Endothelial cell of umbilical vein (primary cell): ENCODE results near the gene CTDP1. TPM values are rescaled to one million over a fixed set of nuclear protein-coding genes. Genes with fewer than 3 reads are reported as not detected.

Experiments
- BruUV-seq: library from RNA; stranded (reverse); fragments of 400-500 nt; replicated peaks from 2 replicates; lab custom pipeline; 2021; lab: Mats Ljungman, UMichigan
- CTCF ChIA-PET: fragments of 300-600, 350-600 bp; sonication (Branson Sonifier 250); formaldehyde crosslinking; loops from one replicate; lab custom pipeline; 2021; ENCODE audit warnings: antibody characterized with exemption, inconsistent platforms; lab: Charles Lee
- POLR2A ChIA-PET: fragments of 300-600, 350-600 bp; sonication (Branson Sonifier 250); formaldehyde crosslinking; loops from one replicate; lab custom pipeline; 2021; ENCODE audit warnings: antibody characterized with exemption, inconsistent platforms; lab: Charles Lee
- DNase-seq: peaks from one replicate; pipeline ENCODE4 v3.0.0-alpha.2; 2011; ENCODE audit warnings: low read depth, low spot score
- FAIRE-seq: peaks from 2 replicates; lab custom pipeline; 2011; peaks lifted over from hg19 to GRCh38; lab: Jason Lieb, UNC
- H2AFZ ChIP-seq: 2 replicates; pipeline ENCODE4 v1.6.0; 2012; ENCODE audit warnings: low read depth, low read length, control low read depth, inconsistent platforms
- H3K27ac ChIP-seq: 2 replicates; pipeline ENCODE4 v1.5.1; 2011; ENCODE audit warnings: low read depth, mild to moderate bottlenecking, control low read depth, low read length, moderate library complexity; ENCODE audit not compliant: insufficient read depth
- H3K27me3 ChIP-seq, 2 experiments: 2 replicates each; pipeline versions ENCODE4 v1.6.0 to v1.6.1; 2011; ENCODE audit warnings: low read length in 2 of 2, mixed read lengths in 1 of 2; ENCODE audit not compliant: control insufficient read depth in 2 of 2, insufficient read depth in 2 of 2
- H3K36me3 ChIP-seq, 2 experiments: 2 replicates in 1 of 2; 3 replicates in 1 of 2; pipeline ENCODE4 v1.5.1; 2011; ENCODE audit warnings: low read length in 2 of 2, mild to moderate bottlenecking in 1 of 2, moderate library complexity in 1 of 2; ENCODE audit not compliant: control insufficient read depth in 2 of 2, insufficient read depth in 2 of 2; ENCODE audit errors: extremely low read depth in 1 of 2
- H3K4me1 ChIP-seq: 3 replicates; pipeline ENCODE4 v1.5.1; 2011; ENCODE audit warnings: mild to moderate bottlenecking, low read length; ENCODE audit not compliant: control insufficient read depth, insufficient read depth; ENCODE audit errors: extremely low read depth
- H3K4me2 ChIP-seq: 2 replicates; pipeline ENCODE4 v1.6.1; 2011; ENCODE audit warnings: low read length, control low read depth, mixed read lengths; ENCODE audit not compliant: insufficient read depth
- H3K4me3 ChIP-seq, 3 experiments: fragments of 200-600 bp in 1 of 3; sonication (generic), shearing (Covaris generic) in 1 of 3; replicated peaks in 1 of 3; 2 replicates each; pipeline ENCODE4 v1.5.1; 2011 to 2016; ENCODE audit warnings: control low read depth in 3 of 3, low read length in 3 of 3, mild to moderate bottlenecking in 2 of 3, inconsistent platforms in 1 of 3, low read depth in 1 of 3, moderate library complexity in 1 of 3; ENCODE audit not compliant: insufficient read depth in 1 of 3
- H3K79me2 ChIP-seq: 2 replicates; pipeline ENCODE4 v1.6.0; 2012; ENCODE audit warnings: low read length, inconsistent platforms; ENCODE audit not compliant: control insufficient read depth, insufficient read depth
- H3K9ac ChIP-seq: replicated peaks from 2 replicates; pipeline ENCODE3; 2011; ENCODE audit warnings: low read length, control low read depth; ENCODE audit not compliant: insufficient read depth; ENCODE audit errors: extremely low read depth
- H3K9me1 ChIP-seq: replicated peaks from 3 replicates; pipeline ENCODE4 v1.6.0; 2011; ENCODE audit warnings: mild to moderate bottlenecking, low read length; ENCODE audit not compliant: control insufficient read depth, insufficient read depth; ENCODE audit errors: extremely low read depth
- H3K9me3 ChIP-seq: replicated peaks from 2 replicates; pipeline ENCODE4 v1.5.1; 2012; ENCODE audit warnings: low read length, inconsistent platforms; ENCODE audit not compliant: control insufficient read depth, insufficient read depth
- H4K20me1 ChIP-seq: replicated peaks from 2 replicates; pipeline ENCODE3; 2011; ENCODE audit warnings: mild to moderate bottlenecking, low read length; ENCODE audit not compliant: control insufficient read depth, insufficient read depth; ENCODE audit errors: extremely low read depth
- CTCF ChIP-seq, 2 donors: IDR thresholded peaks; 1 replicate in 1 of 2; 2 replicates in 1 of 2; pipeline ENCODE4 v1.5.1; 2011; ENCODE audit warnings: low read length in 2 of 2, mild to moderate bottlenecking in 2 of 2, moderate library complexity in 2 of 2, control low read depth in 1 of 2, inconsistent platforms in 1 of 2, low read depth in 1 of 2; ENCODE audit not compliant: insufficient read depth in 1 of 2; ENCODE audit errors: extremely low read depth in 1 of 2
- EZH2 ChIP-seq: IDR thresholded peaks from 2 replicates; pipeline ENCODE4 v1.6.1; 2012; ENCODE audit warnings: borderline replicate concordance, low read depth, mild to moderate bottlenecking, moderate library complexity, low read length, inconsistent platforms; ENCODE audit not compliant: severe bottlenecking
- FOS ChIP-seq: IDR thresholded peaks from 2 replicates; pipeline ENCODE4 v1.6.1; 2011; ENCODE audit warnings: mild to moderate bottlenecking, low read length, moderate library complexity, borderline replicate concordance; ENCODE audit not compliant: insufficient read depth
- GATA2 ChIP-seq: IDR thresholded peaks from 2 replicates; pipeline ENCODE4 v1.7.0; 2011; ENCODE audit warnings: low read depth, mild to moderate bottlenecking, moderate library complexity, mixed read lengths, low read length; ENCODE audit not compliant: insufficient read length, insufficient read depth
- JUN ChIP-seq: IDR thresholded peaks from 2 replicates; pipeline ENCODE4 v1.6.1; 2011; ENCODE audit warnings: borderline replicate concordance, low read depth; ENCODE audit not compliant: insufficient read length, insufficient read depth
- MAX ChIP-seq: IDR thresholded peaks from 2 replicates; pipeline ENCODE4 v1.6.1; 2011; ENCODE audit not compliant: insufficient read depth, insufficient read length
- MYC ChIP-seq: IDR thresholded peaks from one replicate; pipeline ENCODE4 v1.6.1; 2011; ENCODE audit warnings: mild to moderate bottlenecking, low read depth, low read length
- POLR2A ChIP-seq: IDR thresholded peaks from 2 replicates; pipeline ENCODE4 v1.6.1; 2012; ENCODE audit warnings: low read depth, mild to moderate bottlenecking, control low read depth, low read length
- POLR2AphosphoS5 ChIP-seq: IDR thresholded peaks from 2 replicates; pipeline ENCODE4 v1.6.1; 2012; ENCODE audit warnings: low read depth, mild to moderate bottlenecking, control low read depth, low read length, moderate library complexity; ENCODE audit not compliant: insufficient read depth
- dilution Hi-C: fragments of 300-500 bp; cut with MboI; formaldehyde crosslinking; loops from one replicate; pipeline ENCODE4 v1.15.0; 2019; ENCODE audit warnings: low sequenced_read_pairs; ENCODE audit not compliant: extremely low pct_ligation_motif_present
- intact Hi-C: fragments of 100-400 bp; cut with micrococcal nuclease; formaldehyde crosslinking; loops from one replicate; pipeline ENCODE4 v1.10.0; 2022
- polyA plus RNA-seq, 4 experiments: library from polyadenylated mRNA; depleted of rRNA in 3 of 4; stranded (reverse) in 3 of 4; unstranded in 1 of 4; fragments of >200 nt; gene quantifications; 2 replicates each; pipeline versions ENCODE4 v1.2.1 to v1.2.3, GENCODE V29; 2011 to 2012; ENCODE audit warnings: missing spikeins in 1 of 4
- total RNA-seq: library from RNA; stranded (reverse); gene quantifications from 2 replicates; pipeline ENCODE4 v1.2.3, GENCODE V29; 2021

CTDP1 gene
- total and polyA plus RNA-seq, 2 donors (not counting 3 experiments of a cell fraction or from before 2014, with no cell fraction given) = 15.3 to 27.6 TPM

GRCh38 chr18:79720359-79720733 lies 40.7 kb downstream of the CTDP1 start:
- H3K9me3 ChIP-seq = no peaks in the 10 kb centered on the region
- no peaks in the 10 kb centered on the region for H4K20me1 ChIP-seq
- BruUV-seq = no TSS peak
- DNase-seq (no peak), FAIRE-seq (no peak)
- no peak overlapping the region for H2AFZ ChIP-seq
- H3K79me2 ChIP-seq = no peaks in the 10 kb centered on the region
- TF ChIP-seq CTCF (IDR thresholded peaks at IDR 0.05; ENCODE audit: extremely low read depth in 1 of 2, insufficient read depth in 1 of 2, low read depth in 1 of 2, low read length in 2 of 2) = no peak
- no peak for TF ChIP-seq EZH2
- TF ChIP-seq FOS = no peak
- TF ChIP-seq JUN = peak; percentile 62
- H3K27me3 ChIP-seq = no peaks in the 10 kb centered on the region
- no peak overlapping the region for H3K27ac ChIP-seq
- peaks cover 0 to 28% of the 10 kb centered on the region in 2 experiments for H3K36me3 ChIP-seq
- no peak overlapping the region for H3K9ac ChIP-seq
- no peak overlapping the region for H3K4me2 ChIP-seq
- H3K4me1 ChIP-seq = no peaks in the 10 kb centered on the region
- intact Hi-C loops (no loop called here), dilution Hi-C loops (no loop called here)
- ChIA-PET POLR2A (no interaction called here), CTCF (no interaction called here)
- no peak overlapping the region for H3K4me3 ChIP-seq
- H3K9me1 ChIP-seq = no peaks in the 10 kb centered on the region

- DNase-seq (no peak), FAIRE-seq (no peak)
- TF ChIP-seq EZH2 = no peak
- TF ChIP-seq POLR2A = no peak
- no peak for TF ChIP-seq POLR2AphosphoS5
- TF ChIP-seq CTCF (IDR thresholded peaks at IDR 0.05; ENCODE audit: extremely low read depth in 1 of 2, insufficient read depth in 1 of 2, low read depth in 1 of 2, low read length in 2 of 2) = no peak
- TF ChIP-seq MYC = no peak
- TF ChIP-seq JUN = no peak
- no peak for TF ChIP-seq FOS
- no peak for TF ChIP-seq GATA2
- TF ChIP-seq MAX = no peak
- no peaks in the 10 kb centered on the region for H3K27me3 ChIP-seq
- no peaks in the 10 kb centered on the region for H3K4me1 ChIP-seq
- peaks cover 2% of the 10 kb centered on the region for H3K79me2 ChIP-seq
- CTCF ChIA-PET = no interaction called here
- no peaks in the 10 kb centered on the region for H3K9me3 ChIP-seq
- H3K9me1 ChIP-seq = no peaks in the 10 kb centered on the region
- intact Hi-C loops = no loop called here
- H3K4me2 ChIP-seq = no peak overlapping the region
- dilution Hi-C loops = no loop called here
- POLR2A ChIA-PET = no interaction called here
- H4K20me1 ChIP-seq = no peaks in the 10 kb centered on the region
- H2AFZ ChIP-seq = no peak overlapping the region
- H3K4me3 ChIP-seq = no peak overlapping the region
- BruUV-seq = no TSS peak
- no peak overlapping the region for H3K9ac ChIP-seq
- peaks cover 0 to 17% of the 10 kb centered on the region in 2 experiments for H3K36me3 ChIP-seq
- no peak overlapping the region for H3K27ac ChIP-seq
Measured at GRCh38 chr18:79723036-79723435, 43.4 kb downstream of the CTDP1 start.
